Fibroblast of gingiva (primary cell): ENCODE measurements around the gene IRGQ.
A peak's percentile ranks its signal among the peaks of the same experiment; 100 is the strongest.
"Not testable (repeated sequence)": the region's sequence is repeated elsewhere in the genome, so short reads cannot be mapped to it uniquely, and the experiment has no call there.

Source experiments
- DNase-seq: peaks from one replicate; pipeline ENCODE4 v3.0.0-alpha.2; 2011; ENCODE audit warnings: low read depth

Gene IRGQ

DNA sequence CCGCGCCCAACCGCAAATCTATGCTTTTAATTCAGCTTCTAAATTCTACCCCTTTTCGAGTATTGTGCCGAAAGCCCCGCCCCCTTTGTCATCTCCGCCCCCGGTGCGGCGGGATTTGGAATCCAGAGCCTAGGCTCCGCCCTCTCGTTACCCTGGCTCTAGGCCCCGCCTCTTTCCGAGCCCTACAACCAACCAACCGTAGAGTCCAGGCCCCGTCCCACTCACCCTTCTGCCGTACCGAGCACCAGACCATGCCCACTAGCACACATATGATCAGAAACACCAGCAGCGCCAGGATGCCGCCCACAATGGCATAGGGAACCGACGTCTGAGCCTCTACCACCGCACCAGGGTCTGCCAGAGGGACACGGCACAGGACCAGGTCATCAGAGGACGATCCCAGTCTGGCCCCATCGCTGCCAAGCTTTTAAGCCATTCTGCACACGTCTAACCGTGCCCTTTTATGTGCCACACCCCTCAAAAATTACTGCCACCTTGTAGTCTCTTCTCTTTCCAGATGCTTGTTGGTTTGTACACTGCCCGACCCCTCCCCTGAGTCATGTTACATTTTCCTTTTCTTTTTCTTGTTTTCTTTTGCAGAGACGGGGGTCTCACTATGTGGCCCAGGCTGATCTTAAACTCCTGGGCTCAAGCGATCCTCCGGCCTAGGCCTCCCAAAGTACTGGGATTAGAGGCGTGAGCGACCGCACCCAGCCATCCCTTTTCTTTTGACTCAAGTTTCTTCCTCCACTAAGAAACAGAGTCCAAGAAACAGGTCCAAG, 28.1 kb upstream of the IRGQ start:
- DNase-seq: no peak

DNA sequence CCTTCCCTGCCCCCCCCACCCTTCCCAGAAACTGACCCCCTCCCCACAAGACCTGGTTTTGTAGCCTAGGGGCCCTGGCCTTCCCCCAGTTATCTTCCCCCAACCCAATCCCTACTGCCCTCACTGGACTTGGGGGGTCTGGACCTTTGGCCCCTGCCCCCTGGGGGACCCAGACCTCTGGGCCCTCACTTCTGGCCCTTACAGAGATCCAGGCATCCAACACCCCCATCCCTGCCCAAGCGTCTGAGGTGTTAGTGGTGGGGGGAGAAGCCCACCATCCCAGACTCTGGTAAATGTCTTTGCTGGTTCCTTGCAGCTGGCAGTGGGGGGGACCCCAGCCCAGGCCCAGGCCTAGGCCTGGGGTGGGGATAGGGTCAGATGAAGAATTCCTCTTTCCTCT, 27.0 kb upstream of the IRGQ start:
- DNase-seq: no peak

DNA sequence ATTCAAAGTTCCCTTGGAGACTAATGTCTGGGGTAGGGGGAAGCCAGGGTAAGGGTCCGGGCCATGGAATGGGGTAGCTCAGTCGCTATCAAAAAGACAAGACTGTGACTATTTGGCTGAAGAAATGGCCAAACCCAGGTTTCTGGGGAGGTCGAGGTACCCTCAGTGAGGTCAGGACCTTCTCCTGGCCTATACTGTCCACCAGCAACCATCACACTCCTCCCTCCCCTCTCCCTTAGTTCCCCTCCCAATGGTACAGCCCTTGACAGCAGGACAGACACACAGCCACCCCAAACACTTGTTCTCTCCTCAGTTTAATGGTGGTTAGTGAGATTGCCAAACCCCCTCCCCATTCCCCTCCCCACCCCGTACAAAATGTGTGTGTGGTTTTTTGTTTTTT, 26.1 kb upstream of the IRGQ start:
- no peak for DNase-seq

DNA sequence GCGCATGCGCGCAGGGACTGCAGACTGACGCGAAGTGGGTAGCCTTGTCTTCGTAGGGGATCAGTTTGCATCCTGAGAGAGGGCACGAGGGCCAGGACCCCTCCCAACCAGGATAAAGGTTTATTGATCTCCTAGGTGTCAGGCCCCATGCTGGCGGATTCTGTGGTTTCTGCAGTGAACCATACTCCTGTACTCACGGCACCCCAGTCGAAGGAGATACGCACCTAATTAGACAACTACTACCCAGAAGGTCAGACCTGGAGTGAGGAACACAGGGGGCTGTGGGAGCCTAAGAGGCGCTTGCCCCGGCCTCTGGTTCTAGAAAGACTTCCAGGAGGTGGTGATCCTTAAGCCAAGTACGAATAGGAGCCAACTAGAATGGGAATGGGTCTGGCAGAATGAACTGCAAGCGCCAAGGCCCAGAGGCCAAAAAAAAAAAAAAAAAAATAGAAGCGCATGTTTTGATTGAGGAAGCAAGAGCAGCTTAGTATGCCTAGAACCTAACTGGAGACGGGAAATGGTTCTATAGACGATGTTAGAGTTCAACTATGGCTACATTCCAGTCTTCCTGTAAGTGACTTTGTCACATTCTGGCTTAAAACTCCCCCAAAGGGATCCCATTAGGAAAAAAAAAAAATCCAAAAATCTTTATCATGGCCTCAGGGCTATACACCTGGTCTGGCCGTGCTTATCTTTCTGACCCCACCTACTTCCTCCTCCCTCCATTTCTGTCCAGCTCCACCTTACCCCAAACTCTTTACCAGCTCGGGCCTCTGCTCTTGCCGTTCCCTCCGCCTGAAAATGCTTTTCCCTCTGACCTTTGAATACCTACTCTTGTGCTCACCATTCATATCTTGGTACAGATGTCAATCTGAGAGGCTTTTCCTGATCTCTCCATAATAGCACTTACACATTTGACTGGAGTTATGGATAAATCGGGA, 24.4 kb upstream of the IRGQ start:
- DNase-seq: no peak

DNA sequence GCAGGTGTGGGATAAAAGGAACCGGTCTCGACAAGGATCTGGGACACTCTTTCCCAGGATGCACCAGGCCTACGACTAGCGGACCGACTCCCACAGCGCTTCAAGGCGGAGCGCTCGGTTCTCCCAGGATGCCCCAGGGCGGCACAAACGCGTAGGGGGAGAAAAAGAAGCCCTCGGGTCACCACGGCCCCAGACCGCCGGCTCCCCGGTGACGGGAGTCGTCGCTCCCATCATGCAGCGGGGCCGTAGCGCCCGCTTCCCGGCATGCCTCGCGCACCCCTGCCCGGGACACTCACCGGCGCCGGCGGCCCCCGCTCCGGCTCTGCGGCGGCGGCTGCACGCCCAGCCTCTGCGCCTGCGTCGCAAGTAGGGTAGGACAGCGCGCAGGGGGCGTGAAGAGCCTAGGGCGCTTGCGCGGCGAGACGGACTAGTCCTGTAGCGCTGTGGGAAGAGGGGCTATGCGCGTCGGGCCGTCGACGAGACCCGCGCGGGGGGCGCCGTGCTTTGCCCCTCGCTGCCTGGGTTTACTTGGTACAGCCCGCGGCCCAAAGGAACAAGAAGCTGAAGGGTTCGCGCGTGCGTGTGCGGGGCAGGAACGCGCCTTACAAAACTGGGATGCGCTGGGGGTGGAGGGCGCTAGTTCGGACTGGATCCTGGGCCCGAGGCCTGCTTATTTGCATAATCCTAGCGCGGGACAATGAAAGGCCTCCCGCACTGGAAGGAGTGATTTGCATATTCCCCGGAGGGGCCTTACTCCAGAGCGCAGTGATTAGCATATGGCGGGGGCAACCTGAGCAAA, 23.5 kb upstream of the IRGQ start, which contains the start of gene ZNF428:
TSS of gene ZNF428 (minus strand) at position 368 of the 799 bp plus-strand sequence. CDS start 5,325 bp downstream, outside the sequence.
- DNase-seq: peak; percentile 85

DNA sequence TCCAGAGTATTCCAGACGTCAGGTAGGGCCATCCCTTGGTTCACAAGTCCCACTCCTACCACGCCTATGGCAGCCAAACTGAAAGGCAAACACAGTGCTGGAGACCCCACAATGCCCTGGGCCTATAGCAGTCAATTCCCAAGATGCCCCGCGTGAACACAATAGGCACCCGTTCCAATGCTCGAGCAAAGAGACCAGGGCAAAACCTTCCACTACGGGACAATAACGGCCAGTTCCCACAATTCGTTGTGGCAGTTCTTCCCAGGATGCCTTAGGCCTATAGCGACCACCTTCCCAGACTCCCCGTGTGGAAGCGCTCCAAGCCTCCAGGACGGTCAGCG, 23.0 kb upstream of the IRGQ start:
- DNase-seq: no peak

DNA sequence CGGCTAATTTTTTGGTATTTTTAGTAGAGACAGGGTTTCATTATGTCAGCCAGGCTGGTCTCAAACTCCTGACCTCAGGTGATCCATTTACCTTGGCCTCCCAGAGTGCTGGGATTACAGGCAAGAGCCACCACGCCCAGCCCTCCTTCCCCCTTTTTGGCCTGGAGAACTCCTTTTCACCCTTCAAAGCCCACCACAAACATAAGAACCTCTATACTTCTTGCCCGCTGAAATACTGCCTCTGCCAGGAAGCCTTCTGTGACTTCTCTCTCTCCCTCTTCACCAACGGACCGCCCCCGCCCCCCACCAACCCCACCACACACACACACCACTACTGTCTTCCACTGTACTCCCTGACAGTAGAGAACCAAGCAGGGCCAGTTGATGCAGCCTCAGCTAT, 21.0 kb upstream of the IRGQ start:
- DNase-seq: no peak

DNA sequence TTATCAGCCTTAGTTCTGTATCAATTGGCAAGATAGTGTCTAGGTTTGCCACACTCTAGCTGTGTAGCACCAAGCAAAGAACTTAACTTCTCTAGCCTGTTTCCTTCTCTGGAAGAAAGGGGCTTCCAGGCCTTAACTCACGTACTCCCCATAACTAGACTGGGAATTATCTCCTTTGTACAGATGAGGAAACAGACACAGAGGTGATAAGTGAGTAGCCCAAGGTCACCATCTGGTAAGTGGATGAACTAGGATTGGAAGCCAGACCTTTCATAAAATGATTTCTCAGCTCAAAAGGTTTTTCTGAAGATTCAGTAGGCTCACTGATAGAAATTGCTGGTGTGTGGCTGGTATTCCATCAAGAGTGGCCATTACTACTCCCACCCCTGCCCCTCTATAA, 20.4 kb upstream of the IRGQ start:
- DNase-seq: no peak

DNA sequence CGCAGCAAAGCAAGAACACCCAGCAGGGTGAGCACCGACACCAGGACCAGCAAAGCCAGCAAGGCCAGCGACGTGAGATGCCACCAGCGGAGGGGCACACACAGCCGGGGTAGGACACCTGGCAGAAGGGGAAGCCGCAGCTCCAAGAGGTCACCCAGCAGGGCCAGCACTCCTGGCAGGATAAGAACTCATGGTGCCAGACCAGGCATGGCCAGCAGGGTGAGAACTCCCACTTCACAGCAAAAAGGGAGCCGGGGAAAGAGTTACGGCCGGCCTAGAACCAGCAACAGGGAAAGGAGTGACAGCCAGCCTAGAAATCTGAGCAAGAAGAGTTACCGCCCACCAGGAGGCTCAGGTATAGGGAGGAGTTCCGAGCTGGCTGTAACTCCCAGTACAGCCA, 16.4 kb upstream of the IRGQ start:
- no peak for DNase-seq

DNA sequence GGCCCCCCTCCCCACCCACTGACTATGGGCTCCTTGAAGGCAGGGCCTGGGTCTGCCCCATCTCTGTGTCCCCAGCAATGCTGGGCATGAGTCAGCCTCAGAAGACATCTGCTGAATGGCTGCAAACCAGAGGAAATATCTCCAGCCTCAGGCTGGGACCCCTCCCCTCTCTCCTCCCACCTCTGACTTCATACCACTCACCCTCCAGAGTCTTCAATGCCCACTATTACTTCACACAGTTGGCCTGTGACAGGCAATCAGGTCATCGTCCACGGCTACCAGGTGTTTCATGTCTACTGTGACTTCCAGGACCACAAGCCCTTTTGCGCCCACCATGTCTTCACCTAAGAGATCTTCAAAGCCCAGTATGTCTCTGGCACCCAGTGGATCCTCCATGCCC, 15.9 kb upstream of the IRGQ start, which contains the start of gene SRRM5:
TSS of gene SRRM5 (plus strand) at position 301 of the 400 bp plus-strand sequence. CDS start at position 335, 34 bp downstream.
- DNase-seq: no peak

DNA sequence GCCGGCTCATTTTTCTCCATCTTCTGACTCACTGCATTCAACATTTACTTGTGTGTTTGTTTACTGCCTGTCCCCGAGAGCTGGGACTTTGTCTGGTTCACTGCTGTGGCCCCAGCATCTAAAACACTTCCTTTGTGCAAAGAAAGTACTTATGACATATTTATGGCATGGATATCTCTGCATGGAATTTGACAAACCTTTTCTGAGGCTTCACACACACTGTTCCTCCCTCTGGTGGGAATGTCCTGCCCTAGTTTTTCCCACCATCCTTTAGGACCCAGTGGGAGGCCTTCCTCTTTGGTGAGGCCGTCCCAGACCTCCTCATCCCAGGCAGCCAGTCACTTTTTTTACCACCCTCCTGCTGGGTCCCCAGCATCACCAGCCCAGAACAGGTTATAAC, 14.6 kb upstream of the IRGQ start:
- DNase-seq: no peak

DNA sequence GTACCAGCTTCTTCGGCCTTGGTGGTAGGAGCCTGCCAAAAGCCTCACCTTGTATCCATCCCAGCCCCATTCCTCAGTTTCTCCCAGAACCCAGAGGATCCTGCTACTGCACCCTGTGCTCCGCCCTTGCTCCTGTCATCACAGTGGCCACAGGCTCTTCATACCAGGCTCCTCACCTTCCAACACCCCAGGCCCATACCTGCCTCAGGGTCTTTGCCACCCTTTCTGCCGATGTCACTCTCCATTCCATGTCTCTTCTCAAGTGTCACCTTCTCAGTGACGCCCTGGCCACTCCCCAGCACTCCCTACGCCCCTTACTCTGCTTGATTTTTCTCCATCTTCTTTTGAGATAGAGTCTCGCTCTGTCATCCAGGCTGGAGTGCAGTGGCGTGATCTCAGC, 13.9 kb upstream of the IRGQ start:
- no peak for DNase-seq

DNA sequence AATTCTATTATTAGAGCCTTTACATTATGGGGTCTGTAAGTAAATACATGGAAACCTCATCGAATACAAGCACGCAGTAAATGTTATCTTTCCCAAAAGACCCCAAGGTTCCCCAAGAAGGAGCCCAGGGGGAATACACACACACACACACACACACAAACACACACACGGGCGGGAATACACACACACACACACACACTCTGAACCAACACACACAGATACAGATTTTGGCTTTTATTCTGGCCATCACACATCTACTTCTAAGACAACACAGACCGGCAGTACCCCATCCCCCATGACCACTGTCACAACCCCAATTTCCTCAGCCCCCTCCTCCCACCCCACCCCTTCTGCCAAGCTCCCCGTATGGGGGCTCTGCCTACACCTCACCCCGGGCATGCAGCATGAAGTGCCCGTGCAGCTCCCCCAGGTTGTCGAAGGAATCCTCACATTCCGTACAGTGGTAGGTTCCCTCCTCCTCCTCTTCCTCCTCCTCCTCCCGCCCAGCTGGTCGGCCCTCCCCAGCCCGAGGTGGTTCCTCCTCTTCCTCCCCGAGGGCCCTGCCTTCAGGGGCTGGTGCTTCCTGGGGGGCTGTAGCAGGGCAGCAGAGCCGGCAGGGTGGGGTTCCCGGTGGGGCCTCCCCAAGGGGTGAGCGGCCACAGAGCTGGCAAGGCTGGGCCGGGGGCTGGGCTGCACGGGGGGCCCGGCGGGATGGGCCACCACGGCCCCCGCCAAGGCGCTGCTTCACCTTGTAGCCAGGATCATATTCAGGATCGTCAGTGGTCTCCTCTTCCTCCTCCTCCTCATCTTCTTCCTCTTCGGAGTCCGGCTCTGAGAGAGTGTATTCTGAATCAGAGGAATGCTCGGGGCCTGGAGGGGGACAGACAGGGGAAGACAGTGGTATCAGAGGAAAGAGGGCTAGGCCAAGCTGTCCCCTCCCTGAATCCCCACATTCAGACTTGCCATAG, 11.6 kb upstream of the IRGQ start:
- no peak for DNase-seq

DNA sequence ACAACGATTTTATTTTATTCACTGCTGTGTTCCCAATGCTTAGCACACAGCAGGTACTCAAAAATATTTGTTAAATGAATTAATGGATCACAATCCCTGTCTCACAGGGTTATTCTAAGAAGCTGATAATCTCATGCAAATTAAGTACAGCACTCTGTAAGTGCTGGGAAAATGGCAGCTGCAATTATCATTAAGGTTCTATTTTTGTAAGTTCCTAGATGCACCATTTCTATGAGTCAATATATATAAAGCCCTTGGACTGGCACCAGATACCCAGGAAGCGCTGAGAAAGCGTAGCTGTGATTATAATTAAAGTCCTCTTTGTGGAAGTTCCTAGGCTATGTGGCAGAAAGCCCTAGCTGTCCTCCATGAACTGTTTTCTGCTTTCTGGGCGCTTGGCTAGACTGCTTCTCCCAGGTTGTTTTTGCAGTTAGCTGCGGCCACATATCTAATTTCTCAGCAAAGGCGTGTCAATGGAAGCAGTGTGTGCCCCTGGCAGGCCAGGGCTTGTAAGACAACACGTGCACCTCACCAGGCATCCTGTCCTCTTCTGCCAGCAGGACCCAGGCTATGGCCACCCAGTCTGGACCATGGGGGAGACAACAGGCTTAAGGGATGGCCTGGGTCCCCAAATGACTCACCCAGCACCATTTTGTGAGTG, 10.8 kb upstream of the IRGQ start:
- no peak for DNase-seq

DNA sequence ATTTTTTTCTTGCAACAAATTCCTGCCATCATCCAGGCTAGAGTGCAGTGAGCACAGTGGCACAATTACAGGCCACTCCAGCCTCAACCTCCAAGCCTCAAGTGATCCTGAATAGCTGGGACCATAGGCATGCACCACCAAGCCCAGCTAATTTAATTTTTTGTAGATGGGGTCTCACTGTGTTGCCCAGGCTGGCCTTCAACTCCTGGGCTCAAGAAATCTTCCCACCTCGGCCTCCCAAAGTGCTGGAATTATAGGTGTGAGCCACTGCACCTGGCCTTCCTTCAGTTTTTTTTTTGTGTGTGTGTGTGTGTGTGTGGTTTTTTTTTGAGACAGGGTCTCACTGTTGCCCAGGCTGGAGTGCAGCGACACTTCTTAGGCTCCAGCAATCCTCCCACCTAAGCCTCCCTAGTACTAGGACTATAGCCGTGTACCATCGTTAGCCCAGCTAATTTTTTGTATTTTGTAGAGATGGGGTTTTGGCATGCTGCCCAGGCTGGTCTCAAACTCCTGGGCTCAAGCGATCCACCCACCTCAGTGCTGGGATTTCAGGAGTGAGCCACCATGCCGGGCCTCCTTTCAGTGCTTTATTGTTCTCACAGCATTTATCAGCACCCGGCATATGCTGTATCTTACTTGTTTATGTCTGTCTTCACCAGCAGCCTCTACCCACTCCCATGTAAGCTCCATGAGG, 10.1 kb upstream of the IRGQ start:
- DNase-seq: no peak

DNA sequence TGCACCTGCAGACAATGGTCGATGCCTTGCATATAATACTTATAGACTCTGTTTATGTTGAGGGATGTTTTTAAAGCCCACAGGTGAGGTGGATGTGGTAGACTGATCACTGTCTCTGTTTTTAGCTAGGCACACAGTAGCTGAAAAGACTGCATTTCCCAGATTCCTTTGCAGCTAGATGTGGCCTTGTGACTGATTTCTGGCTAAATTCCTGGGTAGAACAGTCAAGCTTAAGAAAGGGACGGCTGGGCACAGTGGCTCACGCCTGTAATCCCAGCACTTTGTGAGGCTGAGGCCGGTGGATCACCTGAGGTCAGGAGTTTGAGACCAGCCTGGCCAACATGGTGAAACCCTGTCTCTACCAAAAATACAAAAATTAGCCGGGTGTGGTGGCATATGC, 4.4 kb upstream of the IRGQ start:
- DNase-seq: not testable (repeated sequence)

DNA sequence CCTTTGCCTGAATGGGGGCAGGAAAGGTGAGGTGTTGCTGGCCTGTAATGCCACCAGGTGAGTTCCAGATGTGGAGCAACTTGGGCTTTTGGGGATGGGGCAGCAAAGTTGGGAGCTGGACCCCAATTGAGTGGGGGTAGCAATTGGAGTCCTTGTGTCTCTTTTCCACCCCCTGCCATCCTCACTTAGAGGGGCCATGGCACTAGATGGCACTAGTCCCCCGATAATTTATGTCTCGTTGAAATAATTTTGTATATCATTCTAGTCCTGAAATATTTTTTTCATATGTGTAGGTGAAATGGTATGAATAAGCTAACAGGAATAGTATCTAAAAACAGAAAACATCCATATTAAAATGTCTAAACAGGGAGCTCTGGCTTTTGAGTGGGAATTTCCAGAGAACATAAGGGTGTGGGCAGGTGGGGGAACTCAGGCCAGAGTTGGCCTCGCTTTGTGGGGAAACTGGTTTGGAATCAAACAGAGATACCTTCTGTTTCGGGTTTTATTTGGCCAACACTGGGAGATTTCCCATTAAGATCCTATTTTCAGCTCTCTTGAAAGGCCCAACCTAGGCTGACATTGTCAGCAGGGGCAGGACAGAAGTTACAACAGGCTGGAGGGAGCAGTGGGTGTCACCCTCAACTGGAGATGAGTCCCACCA, 3.8 kb upstream of the IRGQ start:
- no peak for DNase-seq

DNA sequence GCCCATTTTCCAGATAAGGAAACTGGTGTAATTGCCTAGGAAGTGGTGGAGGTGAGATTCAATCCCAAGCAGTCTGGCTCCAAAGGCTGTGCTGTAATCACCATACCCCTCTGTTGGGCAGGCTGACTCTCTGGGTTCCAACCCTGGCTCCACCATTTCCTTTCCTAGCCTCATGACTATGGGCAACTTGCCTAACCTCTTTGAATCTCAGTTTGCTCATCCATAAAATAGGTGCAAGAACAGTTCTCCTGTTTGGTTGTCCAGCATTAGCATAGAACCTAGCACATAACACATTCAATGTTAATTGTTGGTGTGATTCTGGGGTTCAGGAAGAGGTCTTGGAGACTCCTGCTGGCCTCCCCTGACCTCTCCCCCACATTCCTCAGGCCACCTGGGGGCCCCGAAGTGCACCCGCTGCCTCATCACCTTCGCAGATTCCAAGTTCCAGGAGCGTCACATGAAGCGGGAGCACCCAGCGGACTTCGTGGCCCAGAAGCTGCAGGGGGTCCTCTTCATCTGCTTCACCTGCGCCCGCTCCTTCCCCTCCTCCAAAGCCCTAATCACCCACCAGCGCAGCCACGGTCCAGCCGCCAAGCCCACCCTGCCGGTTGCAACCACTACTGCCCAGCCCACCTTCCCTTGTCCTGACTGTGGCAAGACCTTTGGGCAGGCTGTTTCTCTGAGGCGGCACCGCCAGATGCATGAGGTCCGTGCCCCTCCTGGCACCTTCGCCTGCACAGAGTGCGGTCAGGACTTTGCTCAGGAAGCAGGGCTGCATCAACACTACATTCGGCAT, 2.7 kb upstream of the IRGQ start:
- no peak for DNase-seq

DNA sequence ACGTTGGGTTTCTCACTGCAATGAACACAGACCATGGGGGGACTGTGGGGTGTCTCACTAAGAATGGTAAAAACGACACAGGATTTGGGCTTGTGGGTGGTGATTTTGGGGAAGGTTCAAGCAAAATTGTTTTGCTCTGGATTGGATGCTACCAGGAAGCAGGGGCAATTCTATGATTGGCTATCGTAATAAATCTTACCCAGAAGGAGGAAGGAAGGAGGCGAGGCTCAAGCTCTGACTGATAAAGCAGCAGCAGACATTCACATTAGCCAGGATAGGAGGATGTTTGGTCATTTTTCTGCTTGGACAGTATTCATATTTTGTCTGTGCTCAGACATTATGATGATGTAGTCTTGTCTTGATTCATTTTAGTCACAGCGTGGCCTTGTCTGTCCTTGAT, 1.9 kb upstream of the IRGQ start:
- no peak for DNase-seq
